B cell (primary cell): ENCODE data around the gene TRMT61A.
A peak's percentile ranks its signal among the peaks of the same experiment; 100 is the strongest.

ENCODE experiments used
- EZH2 ChIP-seq: IDR thresholded peaks from 2 replicates; pipeline ENCODE4 v1.6.1; 2012; ENCODE audit warnings: borderline replicate concordance, low read depth, mild to moderate bottlenecking, moderate library complexity, low read length; ENCODE audit not compliant: insufficient read depth, poor library complexity, severe bottlenecking
- TF ChIP-seq, protein P1 (sequence below): fragments of 200-600 bp; IDR thresholded peaks from one replicate; pipeline ENCODE4 v1.8.0; 2022; ENCODE audit warnings: antibody characterized with exemption, mild to moderate bottlenecking

DNA sequence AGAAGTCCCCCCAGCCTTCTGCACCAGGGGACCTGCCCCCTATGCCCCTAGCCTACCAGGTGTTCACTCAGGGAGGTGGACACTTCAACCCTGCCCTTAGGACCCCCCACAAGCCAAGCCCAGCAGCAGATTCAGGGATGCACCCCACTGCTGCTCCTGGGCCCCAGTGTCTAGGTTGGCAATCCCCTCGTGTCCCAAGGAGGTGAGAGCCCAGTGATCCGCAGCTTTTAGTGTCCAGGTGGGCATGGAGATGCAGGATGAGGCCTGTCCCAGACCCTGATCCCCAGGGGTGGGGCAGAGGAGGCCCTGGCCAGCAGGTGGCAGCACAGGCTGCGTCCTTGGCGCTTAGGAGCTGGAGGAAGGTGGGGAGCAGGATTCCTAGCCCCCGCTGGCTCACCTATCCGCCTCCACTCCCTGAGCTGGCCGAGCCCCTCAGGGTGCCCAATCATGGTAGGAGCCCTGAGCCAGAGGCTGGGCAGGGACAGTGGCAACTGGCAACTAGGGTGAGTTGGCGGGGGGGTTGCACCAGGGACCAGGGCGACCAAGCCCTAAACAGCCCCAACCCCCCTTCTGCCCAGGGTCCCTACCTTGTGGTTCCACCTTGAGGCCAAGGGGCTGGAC is 10.5 kb upstream of the TRMT61A start:
- TF ChIP-seq, protein P1, sequence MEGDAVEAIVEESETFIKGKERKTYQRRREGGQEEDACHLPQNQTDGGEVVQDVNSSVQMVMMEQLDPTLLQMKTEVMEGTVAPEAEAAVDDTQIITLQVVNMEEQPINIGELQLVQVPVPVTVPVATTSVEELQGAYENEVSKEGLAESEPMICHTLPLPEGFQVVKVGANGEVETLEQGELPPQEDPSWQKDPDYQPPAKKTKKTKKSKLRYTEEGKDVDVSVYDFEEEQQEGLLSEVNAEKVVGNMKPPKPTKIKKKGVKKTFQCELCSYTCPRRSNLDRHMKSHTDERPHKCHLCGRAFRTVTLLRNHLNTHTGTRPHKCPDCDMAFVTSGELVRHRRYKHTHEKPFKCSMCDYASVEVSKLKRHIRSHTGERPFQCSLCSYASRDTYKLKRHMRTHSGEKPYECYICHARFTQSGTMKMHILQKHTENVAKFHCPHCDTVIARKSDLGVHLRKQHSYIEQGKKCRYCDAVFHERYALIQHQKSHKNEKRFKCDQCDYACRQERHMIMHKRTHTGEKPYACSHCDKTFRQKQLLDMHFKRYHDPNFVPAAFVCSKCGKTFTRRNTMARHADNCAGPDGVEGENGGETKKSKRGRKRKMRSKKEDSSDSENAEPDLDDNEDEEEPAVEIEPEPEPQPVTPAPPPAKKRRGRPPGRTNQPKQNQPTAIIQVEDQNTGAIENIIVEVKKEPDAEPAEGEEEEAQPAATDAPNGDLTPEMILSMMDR, result peak; percentile 93
- no peak for TF ChIP-seq EZH2
